HL-60/S4 (cell line): Measurements from ENCODE around the gene SAP25.

ENCODE experiments used
- in situ Hi-C: fragments of 300-500 bp; cut with MboI; formaldehyde crosslinking; loops from 2 replicates; pipeline ENCODE4 v1.14.3; 2022; ENCODE audit warnings: low sequenced_read_pairs

Gene SAP25

GRCh38 chr7:100598425-100598824 lies 24.7 kb upstream of the SAP25 start:
- in situ Hi-C loops: no loop called here

DNA sequence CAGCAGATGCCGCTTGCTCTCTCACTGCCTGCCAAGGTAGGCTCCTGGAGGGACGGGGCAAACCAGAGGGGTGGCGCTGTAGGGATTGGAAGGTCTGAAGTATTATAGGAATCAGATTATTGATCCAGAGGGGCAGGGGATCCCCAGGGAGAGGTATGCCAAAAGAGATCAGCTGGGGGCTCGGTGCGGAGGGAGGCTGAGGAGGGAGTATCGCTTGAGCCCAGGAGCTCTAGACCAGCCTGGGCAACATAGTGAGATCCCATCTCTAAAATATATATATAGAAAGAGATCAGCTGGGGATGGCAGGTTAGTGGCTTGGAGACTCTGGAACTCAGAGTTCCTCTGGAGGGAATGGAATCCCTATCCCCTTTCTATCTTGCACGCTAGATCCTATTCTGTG lies 21.5 kb upstream of the SAP25 start:
- in situ Hi-C loops: no loop called here

- in situ Hi-C loops: no loop called here
These were observed 17.9 kb upstream of the SAP25 start for GRCh38 chr7:100591596-100591995.

GRCh38 chr7:100590077-100590737 lies 16.5 kb upstream of the SAP25 start:
- in situ Hi-C loops: no loop called here

DNA sequence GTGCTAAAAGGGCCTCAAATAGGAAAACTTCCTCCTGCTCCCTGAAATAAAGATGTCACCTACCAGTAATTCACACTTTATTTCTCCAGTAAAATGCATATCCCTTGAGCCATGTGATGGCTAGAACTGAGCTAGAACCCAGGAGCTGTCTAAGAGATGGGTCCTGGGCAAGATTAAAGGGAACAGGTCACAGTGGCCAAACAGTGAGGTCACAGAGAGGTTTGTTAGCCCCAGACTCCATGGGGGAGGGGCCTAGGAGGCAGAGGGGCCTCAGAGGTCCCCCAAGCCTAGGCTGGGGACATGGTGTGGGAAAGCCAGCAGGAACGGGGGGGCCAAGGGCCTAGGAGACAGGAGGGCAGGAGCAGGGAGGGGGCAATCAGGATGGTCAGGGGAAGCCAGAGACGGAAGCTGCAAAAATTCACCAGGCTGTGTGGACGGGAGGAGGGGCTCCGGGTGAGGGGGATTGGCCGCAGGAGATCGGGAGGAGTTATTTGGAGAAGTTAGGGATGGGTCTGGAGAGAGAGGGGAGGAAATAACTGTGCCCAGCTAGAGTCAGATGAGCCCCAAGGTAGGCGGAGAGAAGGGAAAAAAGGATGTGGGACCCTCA lies 15.7 kb upstream of the SAP25 start:
- in situ Hi-C loops: no loop called here

GRCh38 chr7:100588438-100588837 lies 14.7 kb upstream of the SAP25 start:
- in situ Hi-C loops: no loop called here

DNA sequence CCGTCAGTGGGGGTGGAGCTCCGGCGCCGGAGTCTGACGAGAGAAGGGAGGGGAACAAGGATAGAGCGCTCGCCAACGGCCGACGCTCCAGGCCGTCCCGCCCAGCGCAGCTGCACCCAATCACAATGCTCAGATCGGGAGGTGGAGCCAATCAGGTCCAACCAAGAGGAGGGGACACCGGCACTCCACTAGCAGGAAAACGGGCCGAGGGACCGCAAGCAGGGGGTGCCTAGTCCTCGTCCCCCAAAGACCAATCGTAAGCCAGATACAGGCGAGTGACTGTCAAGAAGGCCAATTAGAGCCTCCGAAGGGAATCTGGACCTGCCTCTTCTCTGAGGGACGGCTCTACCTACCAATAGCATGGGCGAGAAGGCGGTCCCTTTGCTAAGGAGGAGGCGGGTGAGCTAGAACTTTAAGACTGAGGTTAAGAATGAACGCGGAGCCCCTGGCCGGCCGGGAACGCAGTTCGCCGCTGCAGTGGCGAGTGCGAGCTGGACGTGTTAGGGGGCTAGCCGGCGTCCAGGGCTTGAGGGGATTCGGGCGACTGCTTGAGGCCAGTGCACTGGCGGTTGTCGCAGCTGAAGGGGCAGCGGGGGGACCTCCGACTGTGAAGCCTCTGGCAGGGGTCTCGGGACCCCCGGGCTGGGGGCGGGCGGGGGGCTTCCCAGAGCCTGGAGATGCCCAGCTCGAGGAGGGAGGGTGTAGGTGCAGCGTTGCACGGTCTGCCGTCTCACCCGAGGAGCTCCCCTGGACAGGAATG lies 12.7 kb upstream of the SAP25 start, which contains the start of gene FBXO24:
FBXO24 (plus strand) TSS at position 63 of the 760 bp plus-strand sequence; CDS start at position 361, 298 bp downstream.
- in situ Hi-C loops: no loop called here

DNA sequence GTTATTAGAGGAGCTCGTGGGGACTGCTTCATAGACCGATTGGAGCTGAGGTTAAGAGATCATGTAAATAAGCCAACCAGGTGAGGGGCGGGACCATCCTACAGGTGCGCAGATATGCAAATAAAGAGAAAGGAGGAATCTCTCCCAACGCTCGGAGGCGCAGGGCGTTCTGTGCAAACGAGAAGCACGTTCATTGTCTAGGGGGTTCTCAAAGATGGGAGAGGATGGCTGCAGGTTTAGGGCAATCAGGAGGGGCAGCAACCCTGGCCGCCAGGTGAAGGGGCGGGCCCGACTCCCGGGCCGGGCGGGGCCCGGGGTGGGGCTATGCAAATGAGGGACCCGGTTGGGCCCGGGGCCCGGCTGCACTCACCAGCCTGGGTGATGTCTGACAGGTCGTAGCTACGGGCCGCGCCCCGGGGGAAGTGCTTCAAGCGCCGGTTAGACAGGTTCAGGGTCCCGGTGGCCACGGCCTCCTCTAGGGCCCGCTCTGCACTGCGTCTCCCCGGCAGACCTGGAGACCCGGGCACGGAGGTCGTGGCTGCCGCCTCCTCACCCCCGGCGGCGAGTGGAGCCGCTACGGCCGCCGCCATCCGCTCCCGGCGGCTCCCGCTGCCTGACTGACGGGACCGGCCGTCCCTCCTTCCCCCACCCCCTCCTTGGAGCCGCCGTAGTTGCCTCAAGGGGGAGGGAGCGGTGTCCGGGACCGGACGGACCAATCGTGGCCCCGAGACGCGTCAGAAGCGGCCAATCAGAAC lies 12.0 kb upstream of the SAP25 start, which contains the start of gene LRCH4:
LRCH4 (minus strand) TSS at position 619 of the 755 bp plus-strand sequence; CDS start at position 590, 29 bp downstream.
- in situ Hi-C loops: no loop called here

DNA sequence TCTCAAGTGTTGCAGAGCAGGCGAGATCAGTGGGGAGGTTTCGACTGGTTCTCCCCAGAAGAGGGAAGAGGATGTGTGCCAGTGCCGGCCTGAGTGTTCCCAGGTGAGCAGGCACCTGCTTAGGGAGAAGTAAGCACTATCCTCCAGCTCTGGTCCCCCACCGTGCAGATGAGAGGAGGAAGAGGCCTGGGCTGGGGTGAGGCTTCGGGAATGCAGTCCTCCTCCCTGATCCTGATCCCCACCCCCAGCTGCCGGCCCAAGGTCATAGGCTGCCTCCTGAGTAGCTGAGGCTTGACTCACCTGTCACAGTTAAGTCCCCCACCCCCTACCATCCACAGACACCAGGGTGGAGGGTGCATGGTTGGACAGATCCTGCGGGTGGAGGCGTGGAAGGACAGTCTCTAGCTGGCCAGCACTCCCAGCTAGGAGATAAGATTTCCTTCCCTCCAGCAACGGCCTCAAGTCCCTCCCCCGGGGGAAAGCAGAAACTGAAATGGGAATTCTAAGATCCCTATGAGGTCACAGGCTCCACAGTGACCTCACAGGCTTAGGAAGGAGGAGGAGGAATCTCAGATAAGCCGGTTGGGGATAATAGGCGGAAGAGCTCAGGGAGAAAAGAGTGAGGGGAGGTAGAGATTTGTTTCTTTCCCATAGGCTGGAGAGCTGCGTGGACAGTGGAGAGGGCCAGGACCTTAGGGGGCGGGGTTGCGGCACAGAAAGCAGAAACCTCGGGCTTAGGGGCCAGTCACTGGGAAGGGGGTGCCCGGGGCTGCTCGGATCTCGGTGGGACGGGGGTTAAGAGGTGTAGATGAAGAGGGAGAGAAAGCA lies 11.2 kb upstream of the SAP25 start:
- in situ Hi-C loops: no loop called here

- in situ Hi-C loops: no loop called here
These were observed 10.5 kb upstream of the SAP25 start for GRCh38 chr7:100584054-100584682.

GRCh38 chr7:100583132-100584053 lies 9.7 kb upstream of the SAP25 start:
- in situ Hi-C loops: no loop called here

DNA sequence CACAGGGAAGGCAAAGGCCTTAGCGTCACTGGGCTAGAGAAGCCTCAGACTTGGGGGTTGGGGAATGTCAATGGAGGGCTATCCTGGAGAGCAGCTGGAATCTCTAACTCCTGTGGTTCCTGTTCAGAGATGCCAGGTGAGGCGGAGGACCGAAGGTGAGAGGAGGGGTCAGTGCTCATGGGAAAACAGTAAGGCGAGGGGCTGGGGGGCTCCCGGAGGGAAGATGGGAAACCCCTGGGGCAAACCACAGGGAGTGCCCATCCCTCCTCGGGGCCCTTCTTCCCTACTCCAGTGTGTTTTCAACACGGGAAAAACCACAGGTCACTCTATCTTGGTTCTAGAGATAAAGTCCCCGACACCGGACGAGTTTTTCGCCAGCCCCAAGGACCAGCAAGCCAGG lies 8.9 kb upstream of the SAP25 start:
- in situ Hi-C loops: no loop called here

GRCh38 chr7:100582041-100582579 lies 8.4 kb upstream of the SAP25 start:
- in situ Hi-C loops: no loop called here

DNA sequence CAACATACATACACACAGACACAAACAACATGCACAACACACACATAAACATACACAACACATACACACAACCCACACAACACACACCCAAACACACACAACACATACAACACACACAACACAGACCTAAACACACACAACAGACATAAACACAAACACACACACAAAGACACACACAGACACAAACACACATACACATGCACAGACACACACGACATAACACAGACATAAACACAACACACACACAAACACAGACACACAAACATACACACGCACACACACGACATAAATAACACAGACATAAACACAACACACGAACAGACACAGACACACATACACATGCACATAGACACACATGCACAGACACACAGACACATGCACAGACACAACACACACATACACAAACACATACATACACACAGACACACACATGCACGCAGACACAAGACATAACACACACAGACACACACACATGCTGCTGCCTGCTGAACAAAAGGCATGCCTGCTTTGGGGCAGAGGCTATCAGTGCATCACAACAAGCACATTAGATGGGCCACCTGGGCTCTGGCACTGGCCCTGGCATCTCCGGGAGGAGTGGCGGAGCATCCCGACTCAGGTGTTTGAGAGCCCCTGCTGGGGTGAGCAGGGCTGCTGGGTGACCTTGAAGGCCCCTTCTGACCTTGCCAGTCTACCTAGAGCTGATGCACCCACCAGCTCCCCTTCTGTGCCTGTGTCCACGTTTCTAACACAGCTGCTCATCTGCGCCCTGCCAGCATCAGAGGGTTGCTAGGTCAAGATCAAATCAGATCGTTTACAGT lies 7.0 kb upstream of the SAP25 start:
- in situ Hi-C loops: no loop called here

DNA sequence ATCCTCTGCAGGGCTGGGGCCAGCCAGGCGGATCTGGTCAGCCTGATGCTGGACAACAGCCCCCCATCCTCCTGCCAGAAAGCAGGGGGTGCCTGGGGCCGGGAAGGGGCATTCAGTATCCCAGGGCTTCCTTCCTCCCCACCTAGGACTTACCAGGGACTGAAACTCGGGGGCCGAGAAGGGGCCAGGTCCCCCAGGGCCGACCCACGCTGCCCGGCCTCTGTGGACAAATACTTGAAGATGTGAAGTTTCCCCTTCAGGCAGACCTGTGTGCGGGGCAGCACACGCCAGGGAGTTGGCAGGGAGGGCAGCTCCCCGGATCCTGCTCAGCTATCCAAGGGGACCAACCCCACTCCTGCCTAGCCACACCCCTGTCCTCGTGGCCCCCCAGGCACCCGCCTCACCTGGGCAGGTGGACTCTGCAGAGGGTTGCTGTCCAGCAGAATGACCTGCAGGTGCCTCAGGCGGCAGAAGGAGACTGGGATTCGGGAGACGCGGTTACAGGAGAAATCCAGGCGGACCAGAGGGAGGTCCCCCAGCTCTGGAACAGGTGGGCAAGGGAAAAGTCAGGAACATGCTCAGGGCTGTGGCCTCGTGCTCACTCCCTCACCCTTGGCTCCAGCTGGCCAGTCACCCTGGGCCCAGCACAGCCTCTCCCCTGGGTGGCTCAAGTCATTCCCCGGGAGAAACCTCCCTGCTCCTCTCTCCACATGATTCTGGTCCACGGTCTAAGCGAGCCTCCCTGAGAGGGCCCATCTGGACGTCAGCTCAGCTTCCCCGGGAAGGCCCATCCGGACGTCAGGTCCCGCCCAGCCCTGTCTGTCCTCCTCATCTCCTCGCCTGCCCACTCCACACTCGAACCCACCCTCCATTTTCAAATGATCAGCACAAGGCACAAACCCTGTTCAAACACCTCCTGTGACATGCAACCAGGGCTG lies 4.8 kb upstream of the SAP25 start:
- in situ Hi-C loops: no loop called here

GRCh38 chr7:100577507-100577906 lies 3.8 kb upstream of the SAP25 start:
- in situ Hi-C loops: no loop called here

DNA sequence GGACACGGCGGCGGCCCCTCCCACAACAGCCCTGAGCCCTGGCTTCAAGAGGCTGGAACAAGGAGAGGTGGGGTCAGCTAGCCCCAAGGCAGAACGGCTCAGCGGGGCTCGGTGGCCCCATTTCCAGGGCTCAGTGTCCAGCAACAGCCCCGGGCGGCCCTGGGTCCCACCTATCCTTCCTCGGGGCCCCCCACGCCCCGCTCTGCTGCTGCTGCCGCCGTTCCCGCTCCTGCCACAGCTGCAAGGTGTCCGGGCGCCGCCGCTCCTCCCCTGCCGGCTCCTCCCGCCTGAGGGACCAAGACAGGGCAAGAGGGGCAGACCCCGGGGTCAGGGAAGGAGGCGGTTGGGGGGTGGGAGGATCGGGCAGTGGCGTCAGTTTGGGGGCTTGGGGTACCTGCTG lies 3.4 kb upstream of the SAP25 start:
- in situ Hi-C loops: no loop called here
